Small intestine (tissue), 4 donors: ENCODE data around the gene FAM81B. TPM values are rescaled to one million over a fixed set of nuclear protein-coding genes. Genes with fewer than 3 reads are reported as not detected.

Experiments used
- polyA plus RNA-seq, 4 donors: library from polyadenylated mRNA; stranded (reverse) in 3 of 4; unstranded in 1 of 4; fragments of 200-250 nt in 3 of 4; fragments of 120-200 nt in 1 of 4; gene quantifications; one replicate each; pipeline versions ENCODE4 v1.2.1 to v1.2.3, GENCODE V29; 2013
- donor health status: healthy with polysubstance abuse.
- donor health status: Bipolar disorder and iron deficiency.
- donor health status: healthy.

The FAM81B gene
- polyA plus RNA-seq, 4 donors: 0.15 TPM; not detected in 3

Other genes starting within 250 kb of the FAM81B start
- 1 to 10 TPM in 2 of 4 donors, under 1 TPM in 2; 0.22 to 6.1 (median 2.3) TPM for gene MCTP1, start 106.3 kb upstream of the FAM81B start, polyA plus RNA-seq
- gene SKIC3, start 163.6 kb downstream of the FAM81B start, polyA plus RNA-seq: 10 to 100 TPM in 3 of 4 donors, 1 to 10 TPM in 1; 8.4 to 79.6 (median 17.1) TPM
- 1 to 10 TPM in 3 of 4 donors, under 1 TPM in 1; 0.89 to 7.8 (median 2.3) TPM for gene ARSK, start 163.7 kb downstream of the FAM81B start, polyA plus RNA-seq
- 1 to 10 TPM in 1 of 4 donors, under 1 TPM in 1, not detected in 2; 0.15 to 2.1 TPM for gene GPR150, start 228.7 kb downstream of the FAM81B start, polyA plus RNA-seq